Sigmoid colon (tissue), 7 donors: ENCODE data around the gene ACYP2. TPM values are rescaled to one million over a fixed set of nuclear protein-coding genes. Genes with fewer than 3 reads are reported as not detected.

Experiments
- DNase-seq: peaks from one replicate; pipeline ENCODE4 v3.0.0-alpha.2; 2019
- H3K27ac ChIP-seq, 4 donors: fragments of 200-600 bp; sonication (generic); one replicate each; pipeline ENCODE4 v1.5.1; 2016 to 2019; ENCODE audit warnings: mild to moderate bottlenecking in 1 of 4
- H3K27me3 ChIP-seq, 3 donors: fragments of 200-600 bp; sonication (generic); one replicate each; pipeline ENCODE4 v1.5.1; 2019; ENCODE audit warnings: mild to moderate bottlenecking in 1 of 3
- H3K36me3 ChIP-seq, 4 donors: fragments of 200-600 bp; sonication (generic); one replicate each; pipeline ENCODE4 v1.5.1; 2016 to 2019
- H3K4me1 ChIP-seq, 4 donors: fragments of 200-600 bp; sonication (generic); one replicate each; pipeline ENCODE4 v1.5.1; 2017 to 2019
- H3K4me3 ChIP-seq, 4 donors: fragments of 200-600 bp; sonication (generic); one replicate each; pipeline ENCODE4 v1.5.1; 2017 to 2019; ENCODE audit warnings: mild to moderate bottlenecking in 2 of 4, moderate library complexity in 1 of 4
- H3K9me3 ChIP-seq, 4 donors: fragments of 200-600 bp in 3 of 4; sonication (generic) in 3 of 4; one replicate each; pipeline versions ENCODE4 v1.5.1 to v1.6.1; 2013 to 2019
- CTCF ChIP-seq, 4 experiments: fragments of 450-650 bp in 3 of 4; fragments of 200-600 bp in 1 of 4; IDR thresholded peaks; one replicate each; pipeline ENCODE4 v1.5.1; 2016 to 2019; ENCODE audit warnings: antibody characterized with exemption in 4 of 4, mild to moderate bottlenecking in 3 of 4, moderate library complexity in 2 of 4
- EP300 ChIP-seq, 4 donors: sonication (generic); formaldehyde crosslinking; IDR thresholded peaks; one replicate each; pipeline ENCODE4 v1.6.1; 2017; ENCODE audit warnings: antibody characterized with exemption in 4 of 4
- POLR2A ChIP-seq, 2 donors: fragments of 450-650 bp; IDR thresholded peaks; one replicate each; pipeline ENCODE4 v1.6.1; 2016; ENCODE audit warnings: antibody characterized with exemption in 2 of 2, mild to moderate bottlenecking in 2 of 2, moderate library complexity in 2 of 2
- POLR2AphosphoS5 ChIP-seq, 4 donors: sonication (generic); formaldehyde crosslinking; IDR thresholded peaks; one replicate each; pipeline ENCODE4 v1.6.1; 2017; ENCODE audit warnings: antibody characterized with exemption in 4 of 4
- WGBS, 2 donors: extraction: QIAGEN DNeasy Blood & Tissue Kit; methylation state at CpG; one replicate each; pipeline ENCODE4 v1.1.7; 2013; 5-methylcytosine and 5-hydroxymethylcytosine counted together
- intact Hi-C: fragments of 100-400 bp; cut with DNase I; formaldehyde crosslinking; loops from one replicate; pipeline ENCODE4 v1.15.1; 2023
- polyA plus RNA-seq, 3 donors: library from polyadenylated mRNA; stranded (reverse); fragments of 200-250 nt; gene quantifications; one replicate each; pipeline ENCODE4 v1.2.3, GENCODE V29; 2013
- total RNA-seq, 4 donors: library from RNA; depleted of rRNA; stranded (reverse); fragments of >200 nt; gene quantifications; one replicate each; pipeline ENCODE4 v1.1.0, GENCODE V29; 2016
- donor health status: healthy with polysubstance abuse.
- donor health status: Bipolar disorder and iron deficiency.
- donor health status: healthy.

The ACYP2 gene
- total and polyA plus RNA-seq, 7 donors = 13.2 to 32.0 (median 19.8) TPM

- intact Hi-C loops = loop anchor here (10.0 kb wide), 1 partner anchor 121 kb away; no protein-coding TSS in a partner anchor
- Histone ChIP-seq H3K4me3 (no peak overlapping the region), H3K27ac (no peak overlapping the region), H3K27me3 (no peaks in the 10 kb centered on the region), H3K36me3 (no peaks in the 10 kb centered on the region), H3K4me1 (no peaks in the 10 kb centered on the region), H3K9me3 (no peaks in the 10 kb centered on the region)
- DNase-seq = no peak
- no peak for TF ChIP-seq EP300 (IDR thresholded peaks at IDR 0.05)
- no peak for TF ChIP-seq POLR2A (IDR thresholded peaks at IDR 0.05)
- no peak for TF ChIP-seq CTCF (IDR thresholded peaks at IDR 0.05)
- TF ChIP-seq POLR2AphosphoS5 (IDR thresholded peaks at IDR 0.05) = no peak
- 95 to 96% methylated on average over 2 of the region's 2 CpGs for WGBS, 2 donors
Observed at GRCh38 chr2:54086157-54086556, 29.3 kb upstream of the ACYP2 start.

DNA sequence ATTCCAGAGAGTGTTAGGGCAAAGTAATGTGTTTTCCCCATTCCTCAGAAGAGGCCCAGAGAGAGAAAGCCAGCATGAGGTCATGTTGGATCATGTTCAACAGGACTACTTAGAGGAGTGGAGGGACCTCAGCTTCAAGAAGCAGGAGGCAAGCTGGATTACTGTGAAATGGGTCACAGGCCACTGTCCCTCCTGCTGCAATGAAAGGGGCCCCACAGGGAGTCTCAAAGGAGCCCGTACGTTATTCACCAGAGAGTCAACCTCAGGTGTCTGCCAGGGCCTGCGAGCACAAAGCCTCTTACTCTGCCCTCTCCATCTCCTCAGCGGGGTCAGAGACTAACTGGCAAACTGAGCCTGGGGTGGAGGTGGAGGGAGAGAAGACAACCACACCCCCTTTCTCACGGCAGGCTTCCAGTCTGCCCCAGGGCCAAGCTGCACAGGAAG lies 27.2 kb upstream of the ACYP2 start:
- Histone ChIP-seq H3K27ac (no peak overlapping the region), H3K36me3 (no peaks in the 10 kb centered on the region), H3K4me1 (no peaks in the 10 kb centered on the region), H3K4me3 (no peak overlapping the region), H3K27me3 (no peaks in the 10 kb centered on the region), H3K9me3 (no peaks in the 10 kb centered on the region)
- 90 to 95% methylated on average over 5 of the region's 5 CpGs for WGBS, 2 donors
- DNase-seq = no peak
- intact Hi-C loops = loop anchor here (10.0 kb wide), 1 partner anchor 123 kb away; no protein-coding TSS in a partner anchor
- no peak for TF ChIP-seq POLR2AphosphoS5 (IDR thresholded peaks at IDR 0.05)
- TF ChIP-seq EP300 (IDR thresholded peaks at IDR 0.05) = no peak
- no peak for TF ChIP-seq POLR2A (IDR thresholded peaks at IDR 0.05)
- TF ChIP-seq CTCF (IDR thresholded peaks at IDR 0.05) = no peak

DNA sequence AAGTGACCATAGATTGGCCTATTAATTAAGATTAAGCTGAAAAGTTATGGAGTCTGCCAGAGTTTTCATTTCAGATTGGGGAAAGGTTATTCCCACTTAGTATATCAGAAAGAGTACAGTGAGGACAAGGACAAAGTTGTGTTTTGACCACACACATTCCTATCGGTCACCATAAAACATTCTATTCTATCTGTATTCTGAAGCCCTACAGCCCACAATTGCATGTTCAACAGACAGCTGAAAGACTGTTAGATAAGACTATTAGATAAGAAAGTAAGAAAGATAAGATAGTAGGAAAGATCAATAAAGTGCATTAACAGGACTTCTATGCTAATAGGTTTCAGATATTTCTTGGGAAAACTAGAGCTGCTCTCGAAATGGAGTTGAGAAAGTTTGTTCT lies 26.7 kb upstream of the ACYP2 start:
- Histone ChIP-seq H3K4me1 (no peaks in the 10 kb centered on the region), H3K4me3 (no peak overlapping the region), H3K9me3 (no peaks in the 10 kb centered on the region), H3K36me3 (no peaks in the 10 kb centered on the region), H3K27me3 (no peaks in the 10 kb centered on the region), H3K27ac (no peak overlapping the region)
- WGBS, 2 donors = 84 to 92% methylated on average over 2 of the region's 2 CpGs
- intact Hi-C loops = loop anchor here (10.0 kb wide), 1 partner anchor 124 kb away; no protein-coding TSS in a partner anchor
- TF ChIP-seq POLR2A (IDR thresholded peaks at IDR 0.05) (no peak), CTCF (IDR thresholded peaks at IDR 0.05) (no peak)
- no peak for DNase-seq

GRCh38 chr2:54090521-54091117 lies 24.8 kb upstream of the ACYP2 start:
- intact Hi-C loops = no loop called here
- 93% methylated on average over 8 of the region's 8 CpGs for WGBS, 2 donors

More at GRCh38 chr2:54090521-54091117, 24.8 kb upstream of the ACYP2 start:
- peak overlapping the region in 1 of 4 donors; percentile 2 for H3K27ac ChIP-seq
- DNase-seq = no peak
- H3K27me3 ChIP-seq = no peaks in the 10 kb centered on the region
- TF ChIP-seq POLR2AphosphoS5 (IDR thresholded peaks at IDR 0.05) (no peak), CTCF (IDR thresholded peaks at IDR 0.05) (no peak), EP300 (IDR thresholded peaks at IDR 0.05) (no peak), POLR2A (IDR thresholded peaks at IDR 0.05) (no peak)
- H3K9me3 ChIP-seq = no peaks in the 10 kb centered on the region
- H3K4me3 ChIP-seq = no peak overlapping the region
- H3K4me1 ChIP-seq = no peaks in the 10 kb centered on the region
- H3K36me3 ChIP-seq = no peaks in the 10 kb centered on the region
